SK-N-SH treated with all-trans-retinoic acid at 6 μM for 48 hours (cell line): ENCODE measurements around the gene ARFGEF3.

ENCODE experiments used
- ATAC-seq: fragments of 200-7000 bp; cut with Tn5 transposase; 3 replicates; pipeline ENCODE4 v1.9.1; 2020; ENCODE audit warnings: mild to moderate bottlenecking, moderate library complexity
- ARNTL ChIP-seq: fragments of 450-650 bp; formaldehyde crosslinking; IDR thresholded peaks from 2 replicates; pipeline ENCODE4 v1.5.0; 2020; ENCODE audit warnings: low read depth, mild to moderate bottlenecking, moderate library complexity, borderline replicate concordance
- BACH2 ChIP-seq: fragments of 250-450 bp; sonication (Bioruptor Pico); IDR thresholded peaks from 2 replicates; pipeline ENCODE4 v1.9.0; 2021; ENCODE audit warnings: mild to moderate bottlenecking, borderline replicate concordance
- CSDC2 ChIP-seq: fragments of 250-450 bp; sonication (Bioruptor Pico); IDR thresholded peaks from 2 replicates; pipeline ENCODE4 v1.5.0; 2020; ENCODE audit warnings: mild to moderate bottlenecking, moderate library complexity
- ESRRG ChIP-seq: fragments of 250-450 bp; sonication (Bioruptor Pico); IDR thresholded peaks from 2 replicates; pipeline ENCODE4 v1.6.1; 2021; ENCODE audit warnings: mild to moderate bottlenecking
- ISL1 ChIP-seq: fragments of 250-450 bp; sonication (Bioruptor Pico); IDR thresholded peaks from 2 replicates; pipeline ENCODE4 v2.1.2; 2022; ENCODE audit warnings: mild to moderate bottlenecking, moderate library complexity
- OSR1 ChIP-seq: fragments of 250-450 bp; sonication (Bioruptor Pico); IDR thresholded peaks from 2 replicates; pipeline ENCODE4 v1.8.0; 2022; ENCODE audit warnings: moderate library complexity, mild to moderate bottlenecking, inconsistent platforms
- PPARA ChIP-seq: fragments of 250-450 bp; sonication (Bioruptor Pico); IDR thresholded peaks from 2 replicates; pipeline ENCODE4 v1.5.0; 2020; ENCODE audit warnings: mild to moderate bottlenecking, borderline replicate concordance
- RARB ChIP-seq: fragments of 250-450 bp; sonication (Bioruptor Pico); IDR thresholded peaks from 2 replicates; pipeline ENCODE4 v1.8.0; 2021; ENCODE audit warnings: mild to moderate bottlenecking, moderate library complexity
- SNAI2 ChIP-seq: fragments of 250-450 bp; sonication (Bioruptor Pico); IDR thresholded peaks from 2 replicates; pipeline ENCODE4 v1.5.0; 2020; ENCODE audit warnings: mild to moderate bottlenecking, moderate library complexity
- TCF4 ChIP-seq: fragments of 250-450 bp; sonication (Bioruptor Pico); IDR thresholded peaks from 2 replicates; pipeline ENCODE4 v1.8.0; 2021; ENCODE audit warnings: mild to moderate bottlenecking, moderate library complexity, borderline replicate concordance
- TOX ChIP-seq: fragments of 250-450 bp; sonication (Bioruptor Pico); IDR thresholded peaks from 2 replicates; pipeline ENCODE4 v1.8.0; 2021; ENCODE audit warnings: mild to moderate bottlenecking, moderate library complexity, borderline replicate concordance
- ZC3H10 ChIP-seq: fragments of 250-450 bp; sonication (Bioruptor Pico); IDR thresholded peaks from 2 replicates; pipeline ENCODE4 v1.5.1; 2021; ENCODE audit warnings: mild to moderate bottlenecking, moderate library complexity
- ZFP30 ChIP-seq: fragments of 450-650 bp; formaldehyde crosslinking; IDR thresholded peaks from 2 replicates; pipeline ENCODE4 v1.5.0; 2022; ENCODE audit warnings: mild to moderate bottlenecking, moderate library complexity
- ZNF565 ChIP-seq: fragments of 450-650 bp; formaldehyde crosslinking; conservative IDR thresholded peaks from 2 replicates; pipeline ENCODE4 v1.5.0; 2020; ENCODE audit warnings: low read depth, mild to moderate bottlenecking, moderate library complexity
- ZNF70 ChIP-seq: fragments of 450-650 bp; formaldehyde crosslinking; IDR thresholded peaks from 2 replicates; pipeline ENCODE4 v1.5.0; 2020; ENCODE audit warnings: mild to moderate bottlenecking, moderate library complexity
- ZNF8 ChIP-seq: fragments of 450-650 bp; formaldehyde crosslinking; IDR thresholded peaks from 2 replicates; pipeline ENCODE4 v1.5.0; 2020; ENCODE audit warnings: mild to moderate bottlenecking, moderate library complexity
- TF ChIP-seq, protein P1 (sequence below): fragments of 250-450 bp; sonication (Bioruptor Pico); IDR thresholded peaks from 2 replicates; pipeline ENCODE4 v1.8.0; 2021; ENCODE audit warnings: low read depth, mild to moderate bottlenecking, moderate library complexity, borderline replicate concordance
- TF ChIP-seq, protein P2 (sequence below): fragments of 250-450 bp; sonication (Bioruptor Pico); IDR thresholded peaks from 2 replicates; pipeline ENCODE4 v1.5.0; 2020; ENCODE audit warnings: mild to moderate bottlenecking, moderate library complexity
- TF ChIP-seq, protein P3 (sequence below): fragments of 250-450 bp; sonication (Bioruptor Pico); IDR thresholded peaks from 2 replicates; pipeline ENCODE4 v1.8.0; 2020; ENCODE audit warnings: mild to moderate bottlenecking, moderate library complexity, borderline replicate concordance
- TF ChIP-seq, protein P4 (sequence below): fragments of 250-450 bp; sonication (Bioruptor Pico); IDR thresholded peaks from 2 replicates; pipeline ENCODE4 v1.5.1; 2020; ENCODE audit warnings: low read depth, mild to moderate bottlenecking, moderate library complexity

Gene ARFGEF3

DNA sequence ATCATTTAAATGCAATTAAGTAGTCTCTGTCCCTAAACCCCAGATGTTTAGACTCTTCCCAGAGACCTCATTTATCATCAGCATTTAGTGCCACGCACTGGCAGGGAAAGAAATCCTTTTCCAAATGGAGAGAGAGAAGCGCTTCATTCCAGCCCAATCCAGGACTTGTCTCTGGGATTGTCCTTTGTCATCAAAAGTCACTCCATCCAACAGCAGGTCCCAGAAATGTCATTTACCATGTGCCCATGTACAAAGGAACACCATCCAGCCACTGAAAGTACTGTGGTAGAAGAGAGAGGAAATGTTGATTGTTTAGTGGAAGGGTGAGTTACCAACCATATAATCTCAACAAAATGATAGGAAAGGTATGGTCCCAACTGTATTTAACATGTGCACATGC is 149.1 kb downstream of the ARFGEF3 start:
- ATAC-seq = no peak
- TF ChIP-seq TOX (CRISPR knock-in tag) (no peak), ESRRG (no peak), ZNF8 (no peak), ZC3H10 (CRISPR knock-in tag) (no peak), ARNTL (CRISPR knock-in tag) (no peak), BACH2 (CRISPR knock-in tag) (no peak), ZNF70 (CRISPR knock-in tag) (no peak), TCF4 (CRISPR knock-in tag) (no peak), ZNF565 (no peak), ZFP30 (CRISPR knock-in tag) (no peak), PPARA (CRISPR knock-in tag) (no peak), CSDC2 (CRISPR knock-in tag) (no peak)
- TF ChIP-seq, protein P1, sequence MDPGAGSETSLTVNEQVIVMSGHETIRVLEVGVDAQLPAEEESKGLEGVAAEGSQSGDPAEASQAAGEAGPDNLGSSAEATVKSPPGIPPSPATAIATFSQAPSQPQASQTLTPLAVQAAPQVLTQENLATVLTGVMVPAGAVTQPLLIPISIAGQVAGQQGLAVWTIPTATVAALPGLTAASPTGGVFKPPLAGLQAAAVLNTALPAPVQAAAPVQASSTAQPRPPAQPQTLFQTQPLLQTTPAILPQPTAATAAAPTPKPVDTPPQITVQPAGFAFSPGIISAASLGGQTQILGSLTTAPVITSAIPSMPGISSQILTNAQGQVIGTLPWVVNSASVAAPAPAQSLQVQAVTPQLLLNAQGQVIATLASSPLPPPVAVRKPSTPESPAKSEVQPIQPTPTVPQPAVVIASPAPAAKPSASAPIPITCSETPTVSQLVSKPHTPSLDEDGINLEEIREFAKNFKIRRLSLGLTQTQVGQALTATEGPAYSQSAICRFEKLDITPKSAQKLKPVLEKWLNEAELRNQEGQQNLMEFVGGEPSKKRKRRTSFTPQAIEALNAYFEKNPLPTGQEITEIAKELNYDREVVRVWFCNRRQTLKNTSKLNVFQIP (CRISPR knock-in tag) = no peak
- TF ChIP-seq, protein P2, sequence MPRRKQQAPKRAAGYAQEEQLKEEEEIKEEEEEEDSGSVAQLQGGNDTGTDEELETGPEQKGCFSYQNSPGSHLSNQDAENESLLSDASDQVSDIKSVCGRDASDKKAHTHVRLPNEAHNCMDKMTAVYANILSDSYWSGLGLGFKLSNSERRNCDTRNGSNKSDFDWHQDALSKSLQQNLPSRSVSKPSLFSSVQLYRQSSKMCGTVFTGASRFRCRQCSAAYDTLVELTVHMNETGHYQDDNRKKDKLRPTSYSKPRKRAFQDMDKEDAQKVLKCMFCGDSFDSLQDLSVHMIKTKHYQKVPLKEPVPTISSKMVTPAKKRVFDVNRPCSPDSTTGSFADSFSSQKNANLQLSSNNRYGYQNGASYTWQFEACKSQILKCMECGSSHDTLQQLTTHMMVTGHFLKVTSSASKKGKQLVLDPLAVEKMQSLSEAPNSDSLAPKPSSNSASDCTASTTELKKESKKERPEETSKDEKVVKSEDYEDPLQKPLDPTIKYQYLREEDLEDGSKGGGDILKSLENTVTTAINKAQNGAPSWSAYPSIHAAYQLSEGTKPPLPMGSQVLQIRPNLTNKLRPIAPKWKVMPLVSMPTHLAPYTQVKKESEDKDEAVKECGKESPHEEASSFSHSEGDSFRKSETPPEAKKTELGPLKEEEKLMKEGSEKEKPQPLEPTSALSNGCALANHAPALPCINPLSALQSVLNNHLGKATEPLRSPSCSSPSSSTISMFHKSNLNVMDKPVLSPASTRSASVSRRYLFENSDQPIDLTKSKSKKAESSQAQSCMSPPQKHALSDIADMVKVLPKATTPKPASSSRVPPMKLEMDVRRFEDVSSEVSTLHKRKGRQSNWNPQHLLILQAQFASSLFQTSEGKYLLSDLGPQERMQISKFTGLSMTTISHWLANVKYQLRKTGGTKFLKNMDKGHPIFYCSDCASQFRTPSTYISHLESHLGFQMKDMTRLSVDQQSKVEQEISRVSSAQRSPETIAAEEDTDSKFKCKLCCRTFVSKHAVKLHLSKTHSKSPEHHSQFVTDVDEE (CRISPR knock-in tag) = no peak
- TF ChIP-seq, protein P3, sequence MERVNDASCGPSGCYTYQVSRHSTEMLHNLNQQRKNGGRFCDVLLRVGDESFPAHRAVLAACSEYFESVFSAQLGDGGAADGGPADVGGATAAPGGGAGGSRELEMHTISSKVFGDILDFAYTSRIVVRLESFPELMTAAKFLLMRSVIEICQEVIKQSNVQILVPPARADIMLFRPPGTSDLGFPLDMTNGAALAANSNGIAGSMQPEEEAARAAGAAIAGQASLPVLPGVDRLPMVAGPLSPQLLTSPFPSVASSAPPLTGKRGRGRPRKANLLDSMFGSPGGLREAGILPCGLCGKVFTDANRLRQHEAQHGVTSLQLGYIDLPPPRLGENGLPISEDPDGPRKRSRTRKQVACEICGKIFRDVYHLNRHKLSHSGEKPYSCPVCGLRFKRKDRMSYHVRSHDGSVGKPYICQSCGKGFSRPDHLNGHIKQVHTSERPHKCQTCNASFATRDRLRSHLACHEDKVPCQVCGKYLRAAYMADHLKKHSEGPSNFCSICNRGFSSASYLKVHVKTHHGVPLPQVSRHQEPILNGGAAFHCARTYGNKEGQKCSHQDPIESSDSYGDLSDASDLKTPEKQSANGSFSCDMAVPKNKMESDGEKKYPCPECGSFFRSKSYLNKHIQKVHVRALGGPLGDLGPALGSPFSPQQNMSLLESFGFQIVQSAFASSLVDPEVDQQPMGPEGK (CRISPR knock-in tag) = no peak

DNA sequence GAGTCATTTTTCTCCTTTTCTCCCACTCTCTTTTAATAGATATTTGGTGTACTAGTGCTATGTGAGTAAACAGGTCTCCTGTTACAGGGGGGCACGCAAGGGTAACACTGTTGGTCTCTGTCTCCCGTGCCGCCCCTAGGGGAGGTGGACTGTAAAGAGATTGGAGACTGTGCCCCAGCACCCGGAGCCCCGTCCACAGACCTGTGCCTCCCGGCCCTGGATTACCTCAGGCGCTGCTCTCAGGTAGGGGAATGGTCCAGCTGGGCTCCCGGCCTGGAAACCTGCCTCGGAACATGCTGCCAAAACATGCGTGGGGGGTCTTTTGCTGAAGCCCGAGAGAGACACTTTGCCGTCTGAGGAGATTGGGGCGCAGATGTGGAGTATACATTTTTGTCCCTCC is 149.5 kb downstream of the ARFGEF3 start:
- TF ChIP-seq SNAI2 (CRISPR knock-in tag) (no peak), ZNF565 (no peak), ESRRG (no peak), TOX (CRISPR knock-in tag) (no peak), CSDC2 (CRISPR knock-in tag) (no peak), ZNF70 (CRISPR knock-in tag) (no peak), RARB (CRISPR knock-in tag) (no peak), ZNF8 (no peak), ISL1 (CRISPR knock-in tag) (no peak)
- TF ChIP-seq, protein P4, sequence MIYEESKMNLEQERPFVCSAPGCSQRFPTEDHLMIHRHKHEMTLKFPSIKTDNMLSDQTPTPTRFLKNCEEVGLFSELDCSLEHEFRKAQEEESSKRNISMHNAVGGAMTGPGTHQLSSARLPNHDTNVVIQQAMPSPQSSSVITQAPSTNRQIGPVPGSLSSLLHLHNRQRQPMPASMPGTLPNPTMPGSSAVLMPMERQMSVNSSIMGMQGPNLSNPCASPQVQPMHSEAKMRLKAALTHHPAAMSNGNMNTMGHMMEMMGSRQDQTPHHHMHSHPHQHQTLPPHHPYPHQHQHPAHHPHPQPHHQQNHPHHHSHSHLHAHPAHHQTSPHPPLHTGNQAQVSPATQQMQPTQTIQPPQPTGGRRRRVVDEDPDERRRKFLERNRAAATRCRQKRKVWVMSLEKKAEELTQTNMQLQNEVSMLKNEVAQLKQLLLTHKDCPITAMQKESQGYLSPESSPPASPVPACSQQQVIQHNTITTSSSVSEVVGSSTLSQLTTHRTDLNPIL (CRISPR knock-in tag) = no peak
- no peak for ATAC-seq

DNA sequence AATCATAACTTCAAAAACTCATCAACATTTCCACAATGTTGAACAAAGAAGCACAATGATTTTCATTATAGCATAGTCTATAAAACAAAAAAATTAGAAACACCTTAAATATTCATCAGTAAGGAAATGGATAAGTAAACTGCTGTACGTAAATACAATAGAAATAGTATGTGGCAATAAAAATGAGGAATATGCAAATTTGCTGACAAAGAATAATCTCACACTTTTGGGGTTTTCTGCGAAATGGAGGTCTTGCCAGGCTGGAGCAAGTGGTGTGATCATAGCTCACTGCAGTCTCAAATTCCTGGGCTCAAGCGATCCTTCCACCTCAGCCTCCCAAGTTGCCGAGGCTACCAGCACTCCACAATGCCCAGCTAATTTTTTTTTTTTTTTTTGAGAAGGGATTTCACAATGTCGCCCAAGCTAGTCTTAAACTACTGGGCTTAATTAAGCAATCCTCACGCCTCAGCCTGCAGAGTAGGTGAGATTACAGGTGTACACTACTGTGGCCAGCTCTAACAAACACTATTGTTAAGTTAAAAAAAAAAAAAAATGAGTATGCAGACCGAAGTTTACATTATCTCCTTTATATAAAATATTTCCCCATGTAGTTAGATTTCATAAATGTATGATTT is 157.1 kb downstream of the ARFGEF3 start:
- TF ChIP-seq OSR1 (no peak), TCF4 (CRISPR knock-in tag) (no peak), TOX (CRISPR knock-in tag) (no peak), ZC3H10 (CRISPR knock-in tag) (no peak), ZFP30 (CRISPR knock-in tag) (no peak)
- TF ChIP-seq, protein P4 (CRISPR knock-in tag) = no peak
- TF ChIP-seq, protein P1 (CRISPR knock-in tag) = no peak
- no peak for ATAC-seq
